Fibroblast of skin of scalp (primary cell): ENCODE data around the gene BRD8.
A peak's percentile ranks its signal among the peaks of the same experiment; 100 is the strongest.
"Not testable (repeated sequence)": the region's sequence is repeated elsewhere in the genome, so short reads cannot be mapped to it uniquely, and the experiment has no call there.

Experiments used
- DNase-seq: peaks from one replicate; pipeline ENCODE4 v3.0.0-alpha.2; 2013

Gene BRD8

DNA sequence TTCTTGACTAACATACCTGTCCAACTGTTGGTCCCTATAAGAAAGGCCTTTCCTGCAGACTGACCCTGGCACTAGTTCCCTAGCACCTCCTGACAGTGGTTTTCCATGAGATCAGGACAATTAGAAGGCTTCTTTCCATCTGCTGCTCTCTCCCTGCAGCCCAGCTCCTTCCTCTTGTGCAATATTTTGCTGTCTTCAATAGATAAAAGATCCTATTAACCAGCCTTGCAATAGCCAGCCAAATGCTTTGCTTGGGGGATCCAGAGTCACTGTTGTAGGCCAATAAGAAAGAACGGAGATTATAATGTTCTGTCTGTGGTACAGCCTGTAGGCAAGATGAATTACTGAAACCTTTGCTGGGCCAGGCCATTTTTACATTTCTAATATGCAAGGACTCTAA, 20.8 kb downstream of the BRD8 start:
- DNase-seq, result no peak

DNA sequence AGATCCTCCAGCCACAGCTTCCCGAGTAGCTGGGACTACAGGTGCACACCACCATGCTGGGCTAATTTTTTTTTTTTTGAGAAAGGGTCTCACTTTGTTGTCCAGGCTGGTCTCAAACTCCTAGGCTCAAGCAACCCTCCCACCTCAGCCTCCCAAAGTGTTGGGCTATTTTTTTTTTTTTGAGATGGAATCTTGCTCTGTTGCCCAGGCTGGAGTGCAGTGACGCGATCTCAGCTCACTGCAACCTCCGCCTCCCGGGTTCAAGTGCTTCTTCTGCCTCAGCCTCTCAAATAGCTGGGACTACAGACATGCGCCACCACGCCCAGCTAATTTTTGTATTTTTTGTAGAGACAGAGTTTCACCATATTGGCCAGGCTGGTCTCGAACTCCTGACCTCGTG, 22.5 kb downstream of the BRD8 start:
- not testable (repeated sequence) for DNase-seq

DNA sequence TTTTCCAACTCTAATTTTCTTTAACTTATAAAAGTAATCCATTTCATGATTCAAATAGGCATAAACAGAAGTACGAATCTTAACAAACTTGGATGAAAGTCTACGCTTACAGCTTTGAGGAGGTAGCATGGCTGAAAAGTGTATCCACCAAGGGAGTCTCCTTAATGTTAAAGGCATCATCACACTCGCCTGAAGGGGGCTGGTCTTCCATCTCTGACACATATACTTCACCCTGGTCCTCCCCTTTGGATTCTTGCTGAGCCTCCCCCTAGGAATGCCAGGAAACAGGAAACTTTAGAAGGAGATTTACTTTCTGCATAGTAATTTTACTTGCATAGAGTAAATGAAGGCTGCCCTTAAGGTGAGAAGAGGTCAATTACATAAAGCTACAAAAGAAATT, 28.9 kb downstream of the BRD8 start:
- peak; percentile 41 for DNase-seq

DNA sequence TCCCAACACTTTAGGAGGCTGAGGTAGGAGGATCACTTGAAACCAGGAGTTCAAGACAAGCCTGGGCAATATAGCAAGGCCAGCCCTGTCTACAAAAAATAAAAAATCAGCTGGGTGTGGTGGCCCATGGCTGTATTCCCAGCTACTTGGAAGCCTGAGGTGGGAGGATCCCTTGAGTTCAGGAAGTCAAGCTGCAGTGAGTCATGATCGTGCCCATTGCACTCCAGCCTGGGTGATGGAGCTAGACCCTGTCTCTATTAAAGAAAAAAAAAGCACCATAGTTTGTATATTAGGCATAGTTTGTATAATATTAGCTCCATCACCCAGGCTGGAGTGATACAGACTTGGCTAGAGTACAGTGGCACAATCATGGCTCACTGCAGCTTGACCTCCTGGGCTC, 29.6 kb downstream of the BRD8 start:
- peak; percentile 69 for DNase-seq

DNA sequence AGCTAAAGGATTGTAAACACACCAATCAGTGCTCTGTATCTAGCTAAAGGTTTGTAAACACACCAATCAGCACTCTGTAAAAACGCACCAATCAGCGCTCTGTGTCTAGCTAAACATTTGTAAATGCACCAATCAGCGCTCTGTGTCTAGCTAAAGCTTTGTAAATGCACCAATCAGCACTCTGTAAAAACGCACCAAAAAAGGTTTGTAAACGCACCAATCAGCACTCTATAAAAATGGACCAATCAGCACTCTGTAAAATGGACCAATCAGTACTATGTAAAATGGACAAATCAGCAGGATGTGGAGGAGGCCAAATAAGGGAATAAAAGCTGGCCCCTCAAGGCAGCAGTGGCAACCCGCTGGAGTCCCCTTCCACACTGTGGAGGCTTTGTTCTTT, 34.9 kb downstream of the BRD8 start:
- not testable (repeated sequence) for DNase-seq

DNA sequence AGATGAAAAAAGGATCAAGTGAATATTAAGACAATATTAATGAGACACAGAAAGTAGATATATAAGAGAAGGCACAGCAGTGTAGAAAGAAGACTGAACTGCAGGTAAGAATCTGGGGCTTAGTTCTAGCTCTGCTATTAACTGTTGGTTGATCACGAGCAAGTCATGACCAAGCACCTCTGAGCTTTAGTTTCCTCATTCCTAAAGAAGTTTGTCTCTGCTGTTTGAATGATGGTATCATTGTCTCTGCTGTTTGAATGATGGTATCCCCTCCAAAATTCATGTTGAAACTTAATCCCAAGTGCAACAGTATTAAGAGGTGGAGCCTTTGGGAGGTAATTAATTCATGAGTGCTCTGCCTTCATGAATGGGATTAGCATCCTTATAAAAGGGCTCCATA, 36.7 kb downstream of the BRD8 start:
- no peak for DNase-seq

DNA sequence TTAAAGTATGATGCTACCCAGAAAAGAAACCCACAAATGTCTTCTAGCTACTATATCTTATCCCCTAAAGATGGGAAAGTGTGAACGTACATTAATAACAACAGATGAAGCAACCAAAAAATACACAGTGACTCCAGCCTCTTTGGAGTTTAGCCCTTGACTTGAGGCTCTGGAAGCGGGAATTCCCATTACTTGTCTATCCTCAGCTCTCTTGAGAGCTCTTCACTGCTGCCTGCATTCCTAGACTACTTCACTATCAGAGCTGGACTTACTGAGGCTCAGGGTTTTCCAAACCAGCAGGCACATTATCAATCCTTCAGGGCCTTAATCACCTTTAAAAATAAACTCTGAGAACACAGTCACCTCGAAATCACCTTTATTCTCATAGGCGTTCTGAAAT, 38.2 kb downstream of the BRD8 start:
- DNase-seq, result no peak

DNA sequence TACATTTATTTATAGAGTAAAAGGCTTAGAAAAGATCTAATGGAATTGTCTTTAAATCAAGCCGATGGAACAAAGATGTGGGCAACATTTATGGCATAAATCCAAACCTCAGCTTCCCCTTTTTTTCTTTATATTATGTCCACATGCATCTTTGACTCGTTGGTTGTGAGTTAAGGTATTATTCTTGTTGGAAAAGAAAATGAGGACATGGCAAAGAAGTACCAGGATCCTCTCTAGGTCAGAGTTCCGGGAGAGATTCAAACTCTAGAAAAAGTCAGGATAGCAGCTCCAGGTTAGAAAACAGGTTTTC, 38.7 kb downstream of the BRD8 start:
- no peak for DNase-seq

DNA sequence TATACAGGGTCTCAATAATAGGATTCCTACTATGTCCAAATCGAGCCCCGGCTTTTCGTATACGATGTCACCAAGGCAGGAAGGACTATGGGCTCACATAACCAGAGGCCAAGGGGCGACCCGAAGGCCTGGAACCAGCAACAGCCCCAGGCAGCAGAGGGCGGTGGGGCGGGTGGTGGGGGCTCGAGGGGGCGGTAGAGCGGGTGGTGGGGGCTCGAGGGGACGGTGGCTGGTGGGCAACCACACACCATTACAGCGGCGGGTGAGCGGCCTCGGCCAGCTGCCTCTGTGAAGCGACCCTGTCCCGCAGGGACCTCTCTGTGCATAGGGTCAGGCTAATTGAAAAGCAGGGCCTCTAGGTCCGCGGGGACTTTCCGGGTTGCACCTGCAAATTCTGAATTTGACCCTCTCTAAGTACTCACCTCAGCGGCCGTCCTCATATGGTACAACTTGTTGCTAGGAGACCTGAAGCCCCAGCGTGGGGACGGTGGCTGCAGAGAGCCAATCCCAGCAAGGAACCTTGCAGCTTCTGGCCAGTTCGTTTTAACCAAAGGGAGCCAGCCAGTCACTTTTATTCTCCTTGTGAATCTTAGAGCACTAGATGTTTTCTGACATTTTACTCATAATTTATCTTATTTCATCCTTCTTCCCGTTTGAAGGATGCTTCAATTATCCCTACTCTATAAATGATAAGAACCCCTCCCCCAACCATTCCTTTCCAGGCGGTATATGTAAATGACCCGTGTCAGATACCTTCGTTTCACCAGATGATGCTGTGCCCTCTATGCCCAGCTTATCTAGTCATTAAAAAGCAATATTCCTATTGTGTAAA, 39.3 kb downstream of the BRD8 start, which contains the start of gene NME5:
Gene NME5, minus strand, starts transcription at position 480 of the 832 bp plus-strand sequence. CDS start 648 bp downstream, outside the sequence.
- DNase-seq, result peak; percentile 44

DNA sequence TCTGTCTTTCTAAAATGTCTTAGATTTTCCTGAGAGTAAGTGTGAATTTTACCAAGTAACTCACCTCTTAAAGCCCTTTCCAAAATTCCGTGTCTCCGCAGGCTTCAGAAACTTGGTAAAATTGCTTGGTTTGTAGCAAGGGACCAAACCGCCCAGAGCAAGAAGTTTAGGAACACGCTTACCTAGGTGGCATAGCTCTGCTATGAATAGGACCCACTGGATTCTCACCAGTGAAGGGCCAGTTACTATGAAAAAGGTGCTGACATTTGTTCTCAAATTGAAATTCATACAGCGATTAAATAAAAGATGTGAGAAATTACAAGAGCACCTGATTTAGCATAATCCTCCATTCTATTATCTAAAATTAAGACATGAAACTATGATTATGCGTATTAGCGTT, 45.9 kb downstream of the BRD8 start:
- DNase-seq, result no peak

DNA sequence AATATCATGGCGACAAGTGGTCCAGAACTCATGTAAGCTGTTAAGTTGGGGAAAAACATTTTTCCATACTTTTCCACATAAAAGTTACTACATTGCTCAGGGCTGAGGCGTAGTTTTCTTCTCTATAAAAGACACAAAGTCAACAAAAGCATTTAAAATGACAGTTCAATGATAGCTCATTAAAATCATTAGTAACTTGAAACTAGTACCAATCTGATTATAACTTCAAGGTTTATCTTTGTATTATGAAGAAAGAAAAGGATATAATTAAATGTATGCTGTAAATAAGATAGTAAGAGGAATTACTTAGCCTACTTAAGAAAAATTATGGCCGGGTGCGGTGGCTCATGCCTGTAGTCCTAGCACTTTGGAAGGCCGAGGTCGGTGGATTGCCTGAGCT, 49.1 kb downstream of the BRD8 start:
- no peak for DNase-seq

DNA sequence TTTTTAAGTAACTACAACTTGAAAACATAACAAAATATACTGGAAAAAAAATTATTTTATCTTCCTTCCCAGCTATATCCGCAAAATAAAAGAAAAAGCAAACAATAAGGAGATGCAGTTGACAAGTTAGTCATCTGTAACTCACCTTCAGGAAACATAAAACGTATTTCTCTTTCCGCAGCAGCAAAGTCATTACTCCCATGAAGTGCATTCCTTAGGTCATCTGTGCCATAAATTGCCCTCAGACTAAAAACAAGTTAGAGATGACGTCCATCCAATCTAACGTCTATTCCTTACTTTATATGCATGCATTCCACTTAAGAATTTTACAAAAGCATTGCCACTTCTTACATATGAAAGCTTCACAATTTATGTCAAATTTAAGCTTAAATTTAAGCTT, 50.1 kb downstream of the BRD8 start:
- DNase-seq, result no peak

DNA sequence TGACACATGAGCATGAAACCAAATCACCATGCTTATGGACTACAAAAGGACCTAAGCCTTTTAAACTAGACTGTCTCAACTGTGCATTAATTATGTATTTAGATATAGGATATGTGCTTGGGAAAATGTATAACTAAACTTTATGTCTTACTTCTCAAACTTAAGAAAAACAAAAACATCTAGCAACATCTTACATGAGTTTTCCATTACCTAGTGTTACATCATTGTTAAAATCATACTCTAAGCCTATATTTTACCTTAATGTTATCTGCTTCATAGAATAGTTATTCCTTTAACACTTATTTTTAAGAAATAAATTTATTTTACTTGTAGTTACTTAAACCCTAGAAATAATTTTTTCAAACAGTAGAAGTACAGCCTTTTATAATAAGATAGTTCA, 63.2 kb downstream of the BRD8 start:
- DNase-seq, result no peak

DNA sequence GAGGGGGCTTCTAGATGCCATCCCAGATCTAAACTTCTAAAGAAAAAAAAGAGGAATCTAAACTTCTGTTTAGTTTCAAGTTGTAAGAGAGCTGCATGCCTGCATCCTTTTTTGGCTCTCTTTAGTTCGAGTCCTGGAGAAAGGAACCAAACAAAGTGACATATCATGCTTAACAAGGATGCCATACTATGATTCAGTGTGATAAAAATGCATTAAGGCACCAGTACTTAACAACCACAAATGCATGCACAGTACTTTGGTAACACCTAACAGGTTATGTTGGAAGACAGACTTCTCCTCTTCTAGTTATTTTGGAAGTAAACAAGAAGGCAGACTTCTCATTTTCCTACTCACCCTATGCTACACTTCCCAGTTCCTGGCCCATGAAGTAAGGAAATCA, 66.5 kb downstream of the BRD8 start:
- DNase-seq, result peak; percentile 18

DNA sequence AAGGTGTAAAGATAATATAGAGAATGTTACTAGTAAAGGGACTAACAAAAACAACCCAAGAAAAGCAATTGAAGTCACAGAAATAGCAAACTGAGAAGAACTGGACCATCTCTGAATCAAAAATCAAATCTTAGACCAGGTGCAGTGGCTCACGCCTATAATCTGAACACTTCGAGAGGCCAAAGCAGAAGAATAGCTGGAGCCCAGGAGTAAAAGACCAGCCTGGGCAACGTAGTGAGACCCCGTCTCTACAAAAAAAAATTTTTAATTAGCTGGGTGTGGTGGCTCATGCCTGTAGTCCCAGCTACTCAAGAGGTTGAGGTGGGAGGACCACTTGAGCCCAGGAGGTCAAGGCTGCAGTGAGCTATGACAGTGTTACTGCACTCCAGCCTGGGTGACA, 67.2 kb downstream of the BRD8 start:
- no peak for DNase-seq

DNA sequence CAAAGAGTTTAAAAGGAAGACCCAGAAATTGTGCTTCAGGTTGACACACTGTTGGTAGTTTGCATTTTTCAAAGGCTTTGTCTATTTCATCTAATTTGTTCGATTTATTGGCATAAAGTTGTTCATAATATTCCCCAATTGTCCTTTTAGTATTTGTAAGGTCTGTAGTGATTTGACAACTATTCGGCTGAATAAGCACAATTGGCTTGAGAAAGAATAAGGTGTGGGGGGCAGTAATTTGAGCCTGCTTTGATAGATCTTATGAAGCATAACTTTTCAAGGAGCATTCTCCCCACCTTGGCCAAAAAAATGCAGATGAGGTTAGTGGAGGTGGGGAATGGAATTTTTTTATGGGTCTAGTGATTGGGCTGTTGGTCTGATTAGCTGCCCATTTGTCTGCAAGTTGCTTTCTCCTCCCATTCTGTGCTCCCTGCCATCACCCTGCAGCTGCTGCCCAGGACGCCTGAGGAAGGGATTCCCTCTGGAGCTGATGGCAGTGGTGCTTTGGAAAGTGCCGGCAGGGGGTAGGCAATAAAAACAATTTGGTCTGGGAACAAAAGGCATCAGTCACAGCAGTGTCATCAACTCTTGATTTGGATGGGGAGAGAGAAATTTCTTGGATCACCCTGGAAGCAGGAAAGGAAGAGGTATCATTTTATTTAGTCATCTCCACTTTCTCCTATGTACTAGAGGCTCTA, 68.0 kb downstream of the BRD8 start:
- DNase-seq, result peak; percentile 3

DNA sequence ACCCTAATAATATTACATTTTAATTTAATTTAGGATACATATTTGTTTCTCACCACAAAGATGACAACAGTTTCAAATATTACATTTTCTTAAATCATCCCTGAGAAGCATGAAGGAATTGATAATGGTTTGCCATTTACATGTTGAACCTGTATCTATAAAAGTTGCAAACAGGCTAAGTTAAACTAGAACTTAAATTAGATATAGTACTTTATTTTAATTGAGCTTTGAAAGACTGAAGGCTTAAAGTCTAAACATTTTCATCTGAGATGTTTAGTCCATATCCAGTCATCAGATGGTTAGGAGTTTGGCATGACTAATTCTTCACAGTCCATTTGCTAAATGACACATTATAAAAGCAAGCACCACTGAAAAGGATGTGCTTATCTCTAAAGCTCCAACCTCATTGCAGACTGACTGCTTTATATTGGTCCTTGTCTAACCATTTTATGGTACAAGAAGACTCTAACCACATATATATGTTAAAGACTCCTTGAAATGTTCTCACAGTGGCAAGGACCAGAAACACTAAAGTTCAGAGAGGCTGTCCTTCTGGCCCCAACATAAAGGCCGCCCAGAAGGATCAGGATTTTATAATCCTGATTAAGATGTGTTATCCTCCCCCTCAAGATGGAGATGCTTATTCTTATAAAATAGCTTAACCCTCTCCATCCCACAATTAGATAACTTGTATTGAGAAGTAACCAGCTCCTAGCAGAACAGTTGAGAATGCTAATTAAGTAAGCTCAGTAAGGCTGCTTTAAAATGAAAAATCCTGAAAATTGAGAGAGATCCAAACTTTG, 68.8 kb downstream of the BRD8 start:
- DNase-seq, result no peak

DNA sequence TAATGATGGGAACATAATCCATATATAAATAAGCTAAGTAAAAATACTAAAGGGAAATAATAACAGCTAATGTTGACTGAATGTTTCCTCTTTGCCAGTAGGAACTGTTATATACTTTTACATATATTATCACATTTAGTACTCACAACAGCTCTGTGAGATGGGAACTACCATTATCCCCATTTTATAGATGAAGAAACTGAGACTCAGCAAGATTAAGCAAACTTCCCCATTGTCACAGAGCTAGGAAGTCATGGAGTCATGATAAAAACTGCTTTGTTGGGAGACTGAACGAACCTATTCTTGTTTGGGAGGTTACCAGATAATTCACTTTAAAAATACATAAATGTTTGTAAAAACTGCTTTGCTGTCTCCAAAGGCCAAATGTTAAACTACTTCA, 71.2 kb downstream of the BRD8 start:
- DNase-seq, result no peak

DNA sequence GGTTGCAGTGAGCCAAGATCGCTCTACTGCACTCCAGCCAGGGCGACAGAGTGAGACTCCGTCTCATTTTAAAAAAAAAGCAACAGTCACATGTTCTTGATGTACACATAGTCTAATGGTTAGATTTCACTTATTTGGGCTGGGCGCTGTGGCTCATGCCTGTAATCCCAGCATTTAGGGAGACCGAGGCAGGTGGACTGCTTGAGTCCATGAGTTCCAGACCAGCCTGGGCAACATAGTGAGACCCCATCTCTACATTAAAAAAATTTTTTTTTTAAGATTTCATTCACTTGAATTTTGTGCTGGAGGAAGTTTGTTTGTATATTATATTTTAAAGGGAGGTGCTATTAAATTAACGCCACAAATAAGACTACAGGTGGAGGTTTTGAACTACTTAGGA, 72.7 kb downstream of the BRD8 start:
- no peak for DNase-seq

DNA sequence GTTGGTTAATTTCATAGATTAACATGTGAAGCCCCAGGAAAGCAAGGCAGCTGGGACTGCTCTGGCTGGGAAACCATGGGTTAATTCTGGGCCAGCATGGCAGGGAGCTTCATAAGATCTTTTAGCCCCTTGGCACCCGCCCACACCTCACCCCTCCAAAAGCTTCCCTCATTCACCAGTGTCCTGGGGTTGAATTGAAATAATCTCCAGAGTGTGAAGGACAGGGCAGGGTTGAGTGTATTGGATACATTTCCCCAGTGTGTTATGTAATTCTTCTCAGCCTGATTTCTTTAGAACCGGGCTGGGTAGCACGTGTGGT, 75.2 kb downstream of the BRD8 start:
- no peak for DNase-seq

DNA sequence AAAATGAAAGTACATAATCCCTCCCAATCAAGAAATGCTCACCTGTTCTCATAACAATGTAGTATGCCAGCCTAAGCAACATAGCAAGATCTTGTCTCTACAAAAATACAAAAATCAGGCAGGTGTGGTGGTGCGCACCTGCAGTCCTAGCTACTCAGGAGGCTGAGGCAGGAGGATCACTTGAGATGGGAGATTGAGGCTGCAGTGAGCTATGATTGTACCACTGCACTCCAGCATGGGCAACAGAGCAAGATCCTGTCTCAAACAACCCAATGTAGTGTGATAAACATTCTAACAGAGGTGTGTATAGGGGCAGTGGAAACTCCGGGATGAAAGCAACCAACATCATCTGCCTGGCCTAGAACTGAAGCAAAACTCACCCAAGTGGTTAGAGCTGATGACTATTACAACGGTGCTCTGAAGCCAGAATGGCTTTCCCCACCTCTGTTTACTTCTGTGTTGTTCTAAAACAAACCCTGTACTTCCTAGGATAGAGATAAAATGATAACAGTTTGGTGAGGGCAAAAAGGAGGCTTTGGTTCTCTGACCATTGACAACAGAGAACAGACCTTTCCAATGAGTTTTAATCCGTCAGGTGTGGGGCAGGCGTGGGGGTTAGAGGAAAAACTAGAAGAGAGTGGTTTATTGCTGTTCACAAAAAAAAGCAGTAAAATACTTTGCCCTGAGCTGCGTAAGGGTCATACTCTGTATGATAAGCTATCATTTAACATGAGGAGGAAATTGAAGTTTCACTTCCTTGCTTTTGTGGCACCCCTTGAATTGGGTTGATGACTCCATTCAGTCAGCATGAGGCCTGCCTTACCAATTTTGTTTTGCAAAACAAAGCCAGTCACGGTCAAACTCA, 75.7 kb downstream of the BRD8 start:
- no peak for DNase-seq

DNA sequence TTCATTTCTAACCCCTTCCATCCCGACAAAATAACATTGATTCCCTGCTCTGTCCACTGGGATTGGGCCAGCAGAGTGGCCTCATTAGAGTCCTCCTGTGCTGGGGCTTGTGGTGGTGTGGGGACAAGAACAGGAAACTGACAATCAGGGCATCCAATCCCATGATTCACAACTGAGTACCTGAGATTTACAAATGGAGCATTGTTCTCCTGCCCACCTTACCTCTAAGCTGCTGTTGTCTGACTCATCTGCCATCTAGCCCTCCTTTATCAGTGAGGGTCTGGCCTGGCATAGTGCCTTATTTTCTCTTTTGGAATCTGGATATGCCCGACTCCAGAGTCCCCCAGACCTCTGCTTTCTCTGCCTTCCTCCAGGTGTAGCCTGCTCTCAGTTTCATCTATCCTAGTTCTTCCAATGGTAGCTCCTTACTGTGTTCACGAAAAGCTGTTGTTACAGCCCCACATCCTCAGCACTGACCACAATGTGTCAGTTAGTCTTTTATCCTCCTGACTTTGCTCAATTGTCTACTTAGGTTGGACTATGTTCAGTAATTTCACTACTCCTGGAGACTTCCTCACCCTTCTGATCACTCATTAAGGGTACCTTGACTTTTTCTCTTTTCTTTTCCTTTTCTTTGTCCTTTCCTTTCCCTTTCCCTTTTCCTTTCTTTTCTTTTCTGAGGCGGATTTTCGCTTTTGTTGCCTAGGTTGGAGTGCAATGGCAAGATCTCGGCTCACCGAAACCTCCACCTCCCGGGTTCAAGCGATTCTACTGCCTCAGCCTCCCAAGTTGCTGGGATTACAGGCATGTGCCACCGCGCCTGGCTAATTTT, 81.2 kb downstream of the BRD8 start:
- no peak for DNase-seq
